GM12891 (cell line): Measurements from ENCODE around the gene NAV2.

ENCODE experiments used
- DNase-seq: peaks from one replicate; pipeline ENCODE4 v3.0.0; 2011; ENCODE audit warnings: low spot score; ENCODE audit not compliant: insufficient read length
- FAIRE-seq: peaks from 2 replicates; lab custom pipeline; 2011; peaks lifted over from hg19 to GRCh38; lab: Jason Lieb, UNC
- PAX5 ChIP-seq: IDR thresholded peaks from 2 replicates; pipeline ENCODE4 v1.6.1; 2011; ENCODE audit warnings: low read length, moderate library complexity, mild to moderate bottlenecking; ENCODE audit not compliant: insufficient read depth, severe bottlenecking
- POLR2A ChIP-seq: IDR thresholded peaks from 2 replicates; pipeline ENCODE4 v1.6.1; 2011; ENCODE audit warnings: low read depth, low read length, control low read depth
- POLR2AphosphoS5 ChIP-seq: IDR thresholded peaks from 2 replicates; pipeline ENCODE4 v1.6.1; 2011; ENCODE audit warnings: low read depth, low read length, control low read depth
- POU2F2 ChIP-seq: IDR thresholded peaks from 2 replicates; pipeline ENCODE4 v1.6.1; 2011; ENCODE audit warnings: low read depth, mild to moderate bottlenecking, control low read depth, low read length, moderate library complexity
- SPI1 ChIP-seq: IDR thresholded peaks from 2 replicates; pipeline ENCODE4 v1.6.1; 2011; ENCODE audit warnings: low read depth, low read length, control low read depth
- TAF1 ChIP-seq: IDR thresholded peaks from 2 replicates; pipeline ENCODE4 v1.6.1; 2011; ENCODE audit warnings: low read depth, low read length, control low read depth

Gene NAV2

DNA sequence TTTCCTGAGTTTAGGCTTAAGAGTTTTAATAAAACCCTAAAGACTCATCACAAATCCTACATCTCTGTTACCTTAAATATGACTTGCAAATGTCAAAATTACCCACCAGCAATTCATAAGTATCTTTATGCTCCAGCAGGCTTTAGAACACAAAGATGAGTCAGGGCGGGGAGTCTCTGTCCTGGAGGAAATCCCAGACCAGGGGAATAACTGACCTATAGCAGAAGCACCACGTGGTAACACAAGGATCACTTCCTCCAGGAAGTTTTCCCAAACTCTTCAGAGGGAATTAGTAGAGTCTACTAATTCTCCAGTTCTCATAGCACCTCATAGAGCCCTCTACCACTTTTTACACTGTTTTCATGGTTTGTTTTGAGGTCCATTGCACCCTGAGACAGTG, 217.0 kb downstream of the NAV2 start:
- DNase-seq, result no peak
- TF ChIP-seq POLR2AphosphoS5, result no peak
- FAIRE-seq, result no peak

GRCh38 chr11:19931141-19931770, 218.6 kb downstream of the NAV2 start:
- FAIRE-seq (no peak), DNase-seq (no peak)
- TF ChIP-seq SPI1 (no peak), POLR2A (no peak), POU2F2 (no peak), POLR2AphosphoS5 (no peak), TAF1 (no peak), PAX5 (no peak)

- no peak for DNase-seq
- TF ChIP-seq POLR2A (no peak), SPI1 (no peak), POLR2AphosphoS5 (no peak), PAX5 (no peak), TAF1 (no peak), POU2F2 (no peak)
- no peak for FAIRE-seq
These were observed 219.2 kb downstream of the NAV2 start for GRCh38 chr11:19931771-19932369.

DNA sequence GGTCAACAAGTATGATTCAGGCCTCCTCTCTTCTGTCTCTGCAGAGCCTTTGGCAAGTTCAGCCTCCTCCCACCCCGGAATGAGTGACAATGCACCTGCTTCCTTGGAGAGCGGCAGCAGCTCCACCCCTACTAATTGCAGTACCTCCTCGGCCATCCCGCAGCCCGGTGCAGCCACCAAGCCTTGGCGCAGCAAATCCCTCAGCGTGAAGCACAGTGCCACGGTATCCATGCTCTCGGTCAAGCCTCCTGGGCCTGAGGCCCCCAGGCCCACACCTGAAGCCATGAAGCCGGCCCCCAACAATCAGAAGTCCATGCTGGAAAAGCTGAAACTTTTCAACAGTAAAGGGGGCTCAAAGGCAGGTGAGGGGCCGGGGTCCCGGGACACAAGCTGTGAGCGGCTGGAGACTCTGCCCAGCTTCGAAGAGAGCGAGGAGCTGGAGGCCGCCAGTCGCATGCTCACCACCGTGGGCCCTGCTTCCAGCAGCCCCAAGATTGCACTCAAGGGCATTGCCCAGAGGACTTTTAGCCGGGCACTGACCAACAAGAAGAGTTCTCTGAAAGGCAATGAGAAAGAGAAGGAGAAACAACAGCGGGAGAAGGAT, 220.6 kb downstream of the NAV2 start:
- no peak for FAIRE-seq
- no peak for DNase-seq
- TF ChIP-seq POLR2A, result no peak
- no peak for TF ChIP-seq TAF1
- TF ChIP-seq SPI1, result no peak
- no peak for TF ChIP-seq PAX5
- no peak for TF ChIP-seq POLR2AphosphoS5
- TF ChIP-seq POU2F2, result no peak

DNA sequence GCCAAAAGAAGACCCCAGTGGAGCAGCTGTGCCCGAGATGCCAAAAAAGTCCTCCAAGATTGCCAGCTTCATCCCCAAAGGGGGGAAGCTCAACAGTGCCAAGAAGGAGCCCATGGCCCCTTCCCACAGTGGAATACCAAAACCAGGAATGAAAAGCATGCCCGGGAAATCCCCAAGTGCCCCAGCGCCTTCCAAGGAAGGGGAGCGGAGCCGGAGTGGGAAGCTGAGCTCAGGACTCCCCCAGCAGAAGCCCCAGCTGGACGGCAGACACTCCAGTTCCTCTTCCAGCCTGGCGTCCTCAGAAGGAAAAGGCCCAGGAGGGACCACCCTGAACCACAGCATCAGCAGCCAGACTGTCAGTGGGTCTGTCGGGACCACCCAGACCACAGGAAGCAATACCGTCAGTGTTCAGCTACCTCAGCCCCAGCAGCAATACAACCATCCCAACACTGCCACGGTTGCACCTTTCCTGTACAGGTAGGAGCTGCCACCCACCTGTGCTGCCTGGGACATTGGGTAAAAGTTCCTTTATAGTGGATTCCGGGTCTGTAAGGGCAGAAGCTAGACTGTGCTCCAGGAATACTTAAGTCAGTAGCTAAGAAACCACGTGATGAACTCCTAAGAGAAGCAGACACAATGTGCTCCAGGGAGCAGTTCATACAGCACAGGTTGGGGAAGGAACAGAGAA, 221.3 kb downstream of the NAV2 start:
- TF ChIP-seq SPI1 (no peak), TAF1 (no peak), PAX5 (no peak), POLR2AphosphoS5 (no peak), POLR2A (no peak), POU2F2 (no peak)
- DNase-seq (no peak), FAIRE-seq (no peak)

DNA sequence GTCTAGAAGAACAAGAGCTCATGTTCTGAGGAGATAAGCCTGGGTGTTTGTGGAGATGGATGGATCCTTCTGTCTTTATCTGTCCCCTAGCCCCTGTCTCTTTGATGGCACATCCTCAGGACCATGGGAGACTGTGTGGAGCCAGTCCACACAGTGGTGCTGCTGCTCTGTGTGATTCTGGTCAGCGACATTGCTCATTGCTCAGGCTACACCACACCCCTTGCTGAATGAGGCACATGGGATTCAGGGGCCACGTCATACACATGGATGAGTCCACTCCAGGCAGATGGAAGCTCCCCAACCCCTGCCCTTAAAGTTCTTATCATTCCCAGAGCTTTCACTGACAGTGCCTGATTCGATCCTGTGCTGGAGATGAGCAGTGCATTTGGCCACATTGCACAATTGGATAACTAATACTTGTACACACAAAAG, 222.2 kb downstream of the NAV2 start:
- FAIRE-seq (no peak), DNase-seq (no peak)
- TF ChIP-seq POLR2AphosphoS5 (no peak), PAX5 (no peak), TAF1 (no peak), POU2F2 (no peak), SPI1 (no peak), POLR2A (no peak)

GRCh38 chr11:19935507-19935906, 222.9 kb downstream of the NAV2 start:
- TF ChIP-seq SPI1 (no peak), POU2F2 (no peak), PAX5 (no peak), POLR2A (no peak), POLR2AphosphoS5 (no peak), TAF1 (no peak)
- FAIRE-seq, result no peak
- DNase-seq, result no peak

GRCh38 chr11:19936461-19936860, 223.8 kb downstream of the NAV2 start:
- DNase-seq (no peak), FAIRE-seq (no peak)
- TF ChIP-seq POLR2A, result no peak
- TF ChIP-seq POLR2AphosphoS5, result no peak
- TF ChIP-seq PAX5, result no peak
- no peak for TF ChIP-seq TAF1
- no peak for TF ChIP-seq SPI1
- TF ChIP-seq POU2F2, result no peak
